ENCODE measurements around the gene UTP15.

DNA sequence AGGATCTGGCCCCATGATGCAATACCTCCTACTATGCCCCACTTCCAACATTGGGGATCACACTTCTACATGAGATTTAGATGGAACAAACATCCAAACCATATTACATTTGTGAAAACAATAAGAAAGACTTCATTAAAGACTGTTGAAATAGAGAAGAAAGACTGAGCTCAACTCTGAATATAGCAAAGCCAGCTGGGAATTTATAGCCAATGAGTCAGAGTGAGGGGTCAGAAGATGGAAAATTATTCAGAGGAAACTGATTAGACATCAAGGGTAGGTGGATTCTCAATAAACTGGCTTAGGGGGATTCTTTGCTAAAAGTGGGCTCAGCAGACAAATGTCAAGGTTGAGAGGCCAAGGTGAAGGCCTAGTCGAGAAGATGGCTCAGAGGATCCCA is 41.7 kb upstream of the UTP15 start:
- TF ChIP-seq, protein P1, sequence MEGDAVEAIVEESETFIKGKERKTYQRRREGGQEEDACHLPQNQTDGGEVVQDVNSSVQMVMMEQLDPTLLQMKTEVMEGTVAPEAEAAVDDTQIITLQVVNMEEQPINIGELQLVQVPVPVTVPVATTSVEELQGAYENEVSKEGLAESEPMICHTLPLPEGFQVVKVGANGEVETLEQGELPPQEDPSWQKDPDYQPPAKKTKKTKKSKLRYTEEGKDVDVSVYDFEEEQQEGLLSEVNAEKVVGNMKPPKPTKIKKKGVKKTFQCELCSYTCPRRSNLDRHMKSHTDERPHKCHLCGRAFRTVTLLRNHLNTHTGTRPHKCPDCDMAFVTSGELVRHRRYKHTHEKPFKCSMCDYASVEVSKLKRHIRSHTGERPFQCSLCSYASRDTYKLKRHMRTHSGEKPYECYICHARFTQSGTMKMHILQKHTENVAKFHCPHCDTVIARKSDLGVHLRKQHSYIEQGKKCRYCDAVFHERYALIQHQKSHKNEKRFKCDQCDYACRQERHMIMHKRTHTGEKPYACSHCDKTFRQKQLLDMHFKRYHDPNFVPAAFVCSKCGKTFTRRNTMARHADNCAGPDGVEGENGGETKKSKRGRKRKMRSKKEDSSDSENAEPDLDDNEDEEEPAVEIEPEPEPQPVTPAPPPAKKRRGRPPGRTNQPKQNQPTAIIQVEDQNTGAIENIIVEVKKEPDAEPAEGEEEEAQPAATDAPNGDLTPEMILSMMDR (IDR thresholded peaks at IDR 0.05): no peak
- no peak for TF ChIP-seq POLR2A (IDR thresholded peaks at IDR 0.05)

Data from stomach (tissue), 4 donors.